C4-2B (cell line): Measurements from ENCODE around the gene CHST10.

ENCODE experiments used
- CTCF ChIP-seq: fragments of 450-650 bp; conservative IDR thresholded peaks from 2 replicates; pipeline ENCODE4 v1.5.1; 2017; ENCODE audit warnings: mild to moderate bottlenecking
- ZFX ChIP-seq: fragments of 450-650 bp; IDR thresholded peaks from 2 replicates; pipeline ENCODE4 v1.6.1; 2017

GRCh38 chr2:100437751-100438150 lies 20.3 kb upstream of the CHST10 start:
- TF ChIP-seq CTCF (no peak), ZFX (no peak)
